Left lobe of liver (tissue), 2 donors: ENCODE data around the gene FXYD3. TPM values are rescaled to one million over a fixed set of nuclear protein-coding genes. Genes with fewer than 3 reads are reported as not detected.
A peak's percentile ranks its signal among the peaks of the same experiment; 100 is the strongest.
"Not testable (repeated sequence)": the region's sequence is repeated elsewhere in the genome, so short reads cannot be mapped to it uniquely, and the experiment has no call there.

ENCODE experiments used
- ATAC-seq: fragments of 200-7000 bp; cut with Tn5 transposase; one replicate; pipeline ENCODE4 v1.9.1; 2020; ENCODE audit warnings: mild to moderate bottlenecking, moderate library complexity
- DNase-seq: peaks from one replicate; pipeline ENCODE4 v3.0.0-alpha.2; 2020; ENCODE audit warnings: low spot score
- total RNA-seq: library from RNA; stranded (reverse); gene quantifications from one replicate; pipeline ENCODE4 v1.2.1, GENCODE V29; 2021
- donor health status: DM: no; HTN: no; CAD: no; lungs with moderate emphysema.
- donor health status: DM: no; HTN: yes; CAD: no.

FXYD3 gene
- total RNA-seq, 1 donor from 2014 or later: 1.4 TPM

- peak; percentile 3 for ATAC-seq
- no peak for DNase-seq
Measured at GRCh38 chr19:35123573-35123972, 8.0 kb downstream of the FXYD3 start.

- DNase-seq (peak; percentile 95), ATAC-seq (peak; percentile 94)
Measured at GRCh38 chr19:35124098-35125060, 8.8 kb downstream of the FXYD3 start.

- ATAC-seq (no peak), DNase-seq (no peak)
Measured at GRCh38 chr19:35125270-35125717, 9.7 kb downstream of the FXYD3 start.

DNA sequence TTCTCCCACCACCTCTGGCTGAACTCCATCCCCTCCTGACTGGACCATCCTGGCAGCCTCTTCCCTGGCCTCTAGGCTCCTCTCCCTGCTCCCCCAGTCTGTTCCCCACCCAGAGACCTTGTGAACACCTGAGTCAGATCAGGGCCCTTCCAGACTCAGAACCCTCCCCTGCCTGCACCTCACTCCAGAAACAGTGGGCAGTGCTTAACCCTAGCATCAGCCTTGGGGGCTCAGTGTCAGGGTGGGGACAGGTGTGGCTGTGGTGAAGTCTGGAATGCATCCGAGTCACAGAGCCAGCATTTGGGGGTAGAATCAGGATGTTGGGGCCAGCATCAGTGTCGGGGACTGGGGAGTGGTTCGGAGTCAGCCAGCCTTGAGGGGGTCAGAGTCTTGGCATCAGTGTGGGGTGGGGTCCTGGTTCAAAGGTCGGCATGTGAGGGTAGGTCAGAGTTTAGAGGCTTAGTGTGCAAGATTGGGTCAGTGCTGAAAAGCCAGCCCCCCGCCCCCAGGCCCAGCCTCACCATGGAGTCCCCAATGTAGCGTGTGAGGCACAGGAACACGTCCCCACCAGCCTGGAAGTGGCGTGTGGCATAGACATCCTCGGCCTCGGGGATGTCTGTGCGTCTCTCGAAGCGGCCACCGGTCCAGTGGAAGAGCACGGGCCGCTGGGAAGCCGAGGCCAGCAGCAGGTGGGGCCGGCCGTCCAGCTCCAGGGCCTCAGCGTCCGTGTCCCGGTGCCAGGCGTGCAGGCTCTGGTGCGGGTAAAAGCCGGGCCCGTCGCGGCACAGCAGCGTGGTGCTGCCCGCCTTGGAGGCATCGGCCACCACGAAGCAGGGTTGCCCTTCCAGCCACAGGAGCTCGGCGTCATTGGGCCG lies 10.4 kb downstream of the FXYD3 start:
- ATAC-seq: no peak
- DNase-seq: no peak

GRCh38 chr19:35126624-35126959 lies 11.0 kb downstream of the FXYD3 start:
- DNase-seq: no peak

GRCh38 chr19:35127871-35128270 lies 12.2 kb downstream of the FXYD3 start:
- ATAC-seq (no peak), DNase-seq (no peak)

More at GRCh38 chr19:35126624-35126959, 11.0 kb downstream of the FXYD3 start:
- no peak for ATAC-seq

- ATAC-seq: no peak
Measured at GRCh38 chr19:35128398-35129057, 12.9 kb downstream of the FXYD3 start.

GRCh38 chr19:35129724-35130274 lies 14.2 kb downstream of the FXYD3 start:
- not testable (repeated sequence) for ATAC-seq, DNase-seq

More at GRCh38 chr19:35128398-35129057, 12.9 kb downstream of the FXYD3 start:
- DNase-seq: no peak

GRCh38 chr19:35130761-35131720 lies 15.4 kb downstream of the FXYD3 start:
- ATAC-seq: peak; percentile 64

DNA sequence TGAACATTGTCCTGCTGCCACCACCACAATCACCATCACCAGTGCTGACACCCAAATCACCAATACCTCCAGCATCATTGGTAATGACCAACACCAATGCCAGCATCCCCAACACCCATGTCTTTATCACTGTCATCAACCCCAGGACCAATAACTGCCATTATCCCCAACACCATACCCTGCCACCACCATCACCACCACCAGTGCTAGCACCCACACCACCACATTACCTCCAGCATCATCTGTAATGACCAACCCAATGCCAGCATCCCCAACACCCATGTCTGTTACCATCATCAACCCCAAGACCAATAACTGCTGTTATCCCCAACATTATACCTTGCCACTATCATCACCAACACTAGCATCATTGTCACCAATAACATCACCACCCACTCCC lies 16.6 kb downstream of the FXYD3 start:
- no peak for DNase-seq
- ATAC-seq: no peak

More at GRCh38 chr19:35130761-35131720, 15.4 kb downstream of the FXYD3 start:
- DNase-seq: no peak

DNA sequence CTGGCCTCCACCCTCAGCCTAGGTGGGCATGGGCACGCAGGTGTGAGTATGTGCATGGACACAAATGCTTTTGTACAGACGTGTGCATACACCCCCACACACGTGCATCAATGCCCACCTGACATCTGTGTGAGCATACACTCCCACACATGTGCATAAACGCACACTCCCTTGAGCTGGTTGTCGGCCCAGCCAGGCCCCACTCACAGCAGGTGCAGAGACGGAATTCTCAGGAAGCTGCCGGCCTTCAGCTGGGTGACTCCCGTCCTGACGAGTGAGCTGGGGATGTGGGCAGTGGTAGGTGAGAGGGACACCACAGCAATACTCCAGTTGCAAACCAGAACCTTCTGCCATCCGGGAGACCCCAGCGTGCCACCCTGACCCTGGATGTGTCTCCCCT lies 18.2 kb downstream of the FXYD3 start:
- ATAC-seq (no peak), DNase-seq (no peak)

DNA sequence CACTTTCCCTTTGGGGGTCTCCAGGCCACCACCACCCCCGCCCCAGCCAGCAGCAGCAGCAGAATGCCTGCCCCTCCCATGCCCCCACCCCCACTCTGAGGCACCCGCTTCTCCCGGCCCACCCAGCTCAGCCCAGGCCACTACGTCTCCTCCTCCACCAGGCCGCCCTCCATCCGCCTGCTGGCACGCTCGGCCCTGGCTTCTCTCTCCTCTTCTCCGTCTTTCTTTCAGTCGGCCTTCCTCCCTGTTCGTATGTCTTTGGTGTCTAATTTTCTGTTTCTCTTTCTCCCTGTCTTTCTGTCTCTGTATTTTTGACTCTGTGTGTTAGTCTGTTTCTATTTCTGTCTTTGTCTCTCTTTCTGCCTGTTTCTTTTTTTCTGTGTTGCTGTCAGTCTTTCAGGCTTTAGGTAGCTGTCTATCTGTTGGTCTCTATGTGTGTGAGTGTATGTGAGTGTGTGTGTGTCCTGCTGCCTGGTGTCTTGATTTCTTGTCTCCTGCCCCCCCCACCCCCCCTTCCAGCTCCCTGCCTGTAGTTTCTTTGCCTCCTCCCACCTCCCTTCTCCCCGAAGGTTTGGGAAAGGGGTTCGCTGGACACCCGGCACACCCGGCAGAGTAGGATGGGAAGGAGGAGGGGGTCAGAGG lies 19.1 kb downstream of the FXYD3 start, which contains the start of gene LGI4:
LGI4 (minus strand) TSS at position 459 of the 642 bp plus-strand sequence; CDS start at position 80, 379 bp downstream.
- ATAC-seq: no peak
- no peak for DNase-seq

GRCh38 chr19:35135389-35135909 lies 19.8 kb downstream of the FXYD3 start:
- ATAC-seq (peak; percentile 46), DNase-seq (peak; percentile 79)

DNA sequence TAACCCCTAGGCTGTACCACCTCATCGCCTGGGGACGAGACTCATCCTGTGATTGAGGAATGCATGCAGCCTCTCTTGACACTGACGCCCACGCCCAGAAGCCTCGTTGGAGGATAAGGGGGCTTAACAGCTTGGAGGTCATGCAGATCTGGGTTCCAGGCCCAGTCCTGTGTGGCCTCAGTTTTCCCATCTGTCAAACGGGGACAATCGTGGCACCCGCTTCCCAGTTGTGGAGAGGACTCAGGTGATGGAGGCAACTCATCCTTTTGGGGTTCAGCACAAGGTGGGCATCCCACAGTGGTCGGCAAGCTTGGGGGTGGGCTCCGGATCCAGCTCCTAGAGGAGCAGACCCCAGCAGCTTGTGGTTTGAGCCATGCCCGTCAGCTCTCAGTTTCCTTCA lies 20.6 kb downstream of the FXYD3 start:
- no peak for ATAC-seq
- no peak for DNase-seq

DNA sequence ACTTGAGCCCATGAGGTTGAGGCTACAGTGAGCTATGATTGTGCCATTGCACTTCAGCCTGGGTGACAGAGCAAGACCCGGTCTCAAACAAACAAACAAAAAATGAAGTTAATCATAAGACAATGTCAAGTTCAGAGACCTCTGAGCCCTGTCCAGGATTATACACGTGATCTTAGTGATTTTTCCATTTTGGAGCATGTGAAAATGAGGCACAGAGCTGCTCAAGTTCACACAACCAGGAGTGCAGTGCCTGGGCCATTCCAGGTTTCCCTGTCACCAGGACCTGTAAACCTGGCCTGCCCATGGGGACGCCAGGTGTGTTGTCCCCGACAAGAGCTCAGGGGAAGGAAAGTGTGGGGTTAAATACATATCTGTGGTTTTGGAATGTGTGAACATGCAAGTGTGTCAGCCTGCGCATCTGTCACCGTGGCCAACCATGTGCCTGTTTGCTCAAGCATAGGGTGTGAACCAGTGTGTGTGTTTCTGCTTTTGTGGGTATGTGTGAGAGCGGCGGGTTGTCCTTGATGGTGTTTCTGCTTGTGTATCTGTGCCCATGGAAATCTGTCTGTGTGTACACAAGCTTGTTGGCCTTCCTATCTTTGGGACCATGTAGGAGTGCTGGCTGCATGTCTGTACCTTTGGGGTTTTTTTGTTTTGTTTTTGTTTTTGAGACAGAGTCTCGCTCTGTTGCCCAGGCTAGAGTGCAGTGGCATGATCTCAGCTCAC lies 21.5 kb downstream of the FXYD3 start:
- ATAC-seq (peak; percentile 19), DNase-seq (peak; percentile 88)

DNA sequence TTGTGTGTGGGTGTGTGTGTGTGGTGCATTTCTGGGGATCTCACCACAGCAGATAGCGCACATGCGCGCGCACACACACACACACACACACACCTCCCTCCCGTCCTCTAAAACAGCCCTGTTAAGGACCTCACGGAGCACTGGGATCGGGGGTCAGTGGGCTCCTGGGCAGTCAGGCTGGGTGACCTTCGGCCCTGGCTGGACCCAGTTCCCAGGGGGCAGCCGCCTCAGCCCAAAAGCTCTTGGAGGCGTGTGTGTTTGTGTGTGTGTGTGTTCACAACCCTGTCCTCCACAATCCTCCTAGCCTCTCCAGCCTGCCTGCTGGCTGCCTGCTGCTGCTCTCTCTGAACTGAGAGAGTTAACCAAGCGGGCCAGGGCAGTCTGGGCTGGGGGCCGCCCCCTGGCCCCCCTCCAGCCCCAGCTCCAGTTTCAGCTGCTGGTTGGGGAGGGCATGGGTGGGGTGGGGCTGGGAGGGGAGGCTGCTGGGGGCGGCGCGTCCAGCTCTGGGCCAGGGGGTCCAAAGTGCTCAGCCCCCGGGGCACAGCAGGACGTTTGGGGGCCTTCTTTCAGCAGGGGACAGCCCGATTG lies 22.8 kb downstream of the FXYD3 start, which contains the start of gene FXYD1:
FXYD1 (plus strand) TSS at position 520 of the 588 bp plus-strand sequence. CDS start 1,256 bp downstream, outside the sequence.
- ATAC-seq: peak; percentile 42

More for the DNA sequence above, 22.8 kb downstream of the FXYD3 start, which contains the start of gene FXYD1:
- DNase-seq: peak; percentile 89
